GM21529 (cell line): ENCODE results near the gene SIRT2.

Experiments used
- ATAC-seq: cut with Tn5 transposase; IDR thresholded peaks from one replicate; pipeline ENCODE4 v1.9.1; 2021; ENCODE audit not compliant: unreplicated experiment

Gene SIRT2

DNA sequence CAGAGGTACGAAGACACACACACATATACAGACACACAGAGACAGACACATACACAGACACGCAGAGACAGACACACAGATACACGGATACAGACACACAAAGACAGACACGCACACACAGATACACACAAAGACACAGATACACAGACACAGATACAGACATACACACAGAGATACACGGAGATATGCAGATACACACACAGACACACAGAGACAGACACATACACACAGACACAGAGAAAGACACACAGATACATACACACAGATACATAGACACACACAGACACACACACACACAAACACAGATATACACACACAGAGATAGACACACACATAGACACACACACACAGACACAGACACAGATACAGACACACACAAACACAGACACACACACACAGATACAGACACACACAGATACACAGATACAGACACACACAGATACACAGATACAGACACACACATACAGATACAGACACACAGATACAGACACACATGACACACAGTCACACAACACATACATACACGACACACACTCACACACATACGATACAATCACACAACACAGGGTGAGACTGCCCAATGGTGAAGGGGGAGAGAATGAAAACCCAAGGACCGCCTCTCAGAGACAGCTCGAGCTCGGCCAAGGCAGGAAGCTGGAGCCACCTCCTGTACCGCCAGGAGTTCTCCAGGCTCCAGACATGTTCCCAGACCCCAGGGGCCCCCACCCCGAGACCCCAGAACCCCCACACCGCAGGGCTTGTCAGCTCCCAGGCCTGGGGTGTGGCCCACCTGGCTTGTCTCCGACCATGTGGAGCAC is 21.4 kb upstream of the SIRT2 start:
- no peak for ATAC-seq

DNA sequence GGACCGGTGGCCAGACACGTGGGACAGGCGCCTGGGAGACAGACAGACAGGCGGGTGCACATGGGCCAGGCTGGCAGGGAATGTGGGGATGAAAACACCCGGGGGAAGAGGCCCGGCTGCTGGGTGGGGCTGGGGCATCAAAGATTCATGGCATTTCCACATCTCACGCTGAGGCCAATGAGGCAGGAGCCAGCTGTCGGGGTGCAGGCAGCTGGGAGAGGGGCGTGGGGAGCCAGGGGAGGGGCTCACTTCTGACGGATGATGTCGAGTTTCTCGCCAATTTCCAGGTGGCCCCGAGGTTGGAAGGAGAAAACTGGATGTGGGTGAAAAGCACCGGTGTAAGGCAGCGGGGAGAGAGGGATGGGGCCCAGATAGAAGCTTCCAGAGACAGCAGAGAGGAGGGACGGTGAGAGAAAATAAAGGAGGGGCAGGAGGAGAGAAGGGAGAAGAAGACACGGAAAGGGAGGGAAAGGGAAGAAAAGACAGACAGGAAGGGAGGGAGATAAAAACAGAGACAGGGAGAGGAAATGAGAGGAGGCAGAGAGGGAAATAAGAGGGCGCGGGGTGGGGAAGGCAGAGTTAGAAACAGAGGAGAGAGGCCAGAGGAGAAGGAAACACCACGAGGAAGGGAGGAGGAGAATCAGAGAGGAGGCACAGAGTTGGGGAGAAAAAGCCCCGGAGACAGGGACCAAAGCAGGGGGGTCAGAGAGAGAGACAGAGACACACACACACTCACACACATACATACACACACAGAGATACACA is 20.6 kb upstream of the SIRT2 start:
- ATAC-seq, result no peak

DNA sequence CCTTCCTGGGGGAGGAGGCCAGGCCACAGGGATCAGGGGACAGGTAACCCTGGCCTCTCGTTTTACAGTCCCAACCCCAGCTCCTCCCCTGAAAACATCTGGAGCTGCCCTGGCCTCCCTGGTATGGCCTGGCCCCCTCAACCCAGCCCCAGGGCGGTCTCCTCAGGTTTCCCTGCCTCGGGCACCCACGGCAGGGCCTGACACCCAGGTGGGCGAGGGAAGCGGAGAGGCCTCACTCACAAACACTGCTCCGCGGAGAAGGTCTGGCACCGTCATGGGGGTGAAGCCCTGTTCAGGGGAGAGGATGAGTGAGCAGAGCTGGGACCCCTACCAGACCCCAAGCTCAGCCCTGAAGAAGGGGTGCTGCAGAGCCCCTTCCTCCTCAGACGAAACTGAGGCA is 19.1 kb upstream of the SIRT2 start:
- no peak for ATAC-seq

DNA sequence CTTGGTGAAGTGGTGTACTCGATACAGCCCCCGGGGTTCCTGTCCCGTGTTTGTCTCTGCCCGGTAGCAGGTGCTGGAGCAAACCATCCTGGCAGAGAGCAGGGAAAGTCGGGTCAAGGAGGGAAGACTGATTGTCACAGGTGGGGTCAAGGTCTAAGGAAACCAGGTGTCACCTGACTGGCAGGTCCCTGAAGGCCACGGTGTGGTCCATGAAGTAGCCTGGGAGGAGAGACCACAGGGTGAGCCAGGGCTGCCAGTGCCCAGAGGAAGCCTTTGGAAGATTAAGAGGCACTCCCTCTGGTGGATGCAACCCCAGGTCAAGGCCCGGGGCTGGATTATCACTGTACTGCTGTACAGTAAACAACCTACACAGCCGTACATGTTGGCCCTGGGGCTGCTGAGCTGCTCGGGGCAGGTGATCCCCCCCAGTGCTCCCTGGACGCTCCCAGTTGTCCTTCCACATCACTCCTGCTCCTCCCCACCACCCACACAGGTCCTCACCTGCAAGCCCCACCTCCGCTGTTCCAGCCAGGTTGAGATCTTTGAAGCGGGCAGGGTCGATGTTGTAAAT is 18.6 kb upstream of the SIRT2 start:
- ATAC-seq, result no peak

DNA sequence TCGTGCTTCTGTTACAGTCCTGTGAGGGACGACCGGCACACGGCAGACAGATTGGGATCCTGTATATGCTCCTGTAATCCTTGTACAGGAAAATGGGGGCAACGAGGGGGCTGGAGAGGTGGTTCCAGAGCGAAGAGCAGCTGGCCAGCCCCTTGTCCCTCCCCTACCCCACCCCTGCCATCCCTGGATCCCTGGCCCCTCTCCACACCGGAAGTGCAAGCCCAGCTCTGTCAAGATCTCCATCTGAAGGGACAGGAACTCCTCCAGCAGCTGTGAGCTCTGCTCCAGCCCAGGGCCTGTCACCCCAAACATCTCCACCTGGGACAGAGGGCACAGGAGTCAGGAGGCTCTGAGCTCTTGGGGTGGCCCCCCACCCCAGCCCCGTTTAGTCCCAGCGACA is 18.1 kb upstream of the SIRT2 start:
- no peak for ATAC-seq

DNA sequence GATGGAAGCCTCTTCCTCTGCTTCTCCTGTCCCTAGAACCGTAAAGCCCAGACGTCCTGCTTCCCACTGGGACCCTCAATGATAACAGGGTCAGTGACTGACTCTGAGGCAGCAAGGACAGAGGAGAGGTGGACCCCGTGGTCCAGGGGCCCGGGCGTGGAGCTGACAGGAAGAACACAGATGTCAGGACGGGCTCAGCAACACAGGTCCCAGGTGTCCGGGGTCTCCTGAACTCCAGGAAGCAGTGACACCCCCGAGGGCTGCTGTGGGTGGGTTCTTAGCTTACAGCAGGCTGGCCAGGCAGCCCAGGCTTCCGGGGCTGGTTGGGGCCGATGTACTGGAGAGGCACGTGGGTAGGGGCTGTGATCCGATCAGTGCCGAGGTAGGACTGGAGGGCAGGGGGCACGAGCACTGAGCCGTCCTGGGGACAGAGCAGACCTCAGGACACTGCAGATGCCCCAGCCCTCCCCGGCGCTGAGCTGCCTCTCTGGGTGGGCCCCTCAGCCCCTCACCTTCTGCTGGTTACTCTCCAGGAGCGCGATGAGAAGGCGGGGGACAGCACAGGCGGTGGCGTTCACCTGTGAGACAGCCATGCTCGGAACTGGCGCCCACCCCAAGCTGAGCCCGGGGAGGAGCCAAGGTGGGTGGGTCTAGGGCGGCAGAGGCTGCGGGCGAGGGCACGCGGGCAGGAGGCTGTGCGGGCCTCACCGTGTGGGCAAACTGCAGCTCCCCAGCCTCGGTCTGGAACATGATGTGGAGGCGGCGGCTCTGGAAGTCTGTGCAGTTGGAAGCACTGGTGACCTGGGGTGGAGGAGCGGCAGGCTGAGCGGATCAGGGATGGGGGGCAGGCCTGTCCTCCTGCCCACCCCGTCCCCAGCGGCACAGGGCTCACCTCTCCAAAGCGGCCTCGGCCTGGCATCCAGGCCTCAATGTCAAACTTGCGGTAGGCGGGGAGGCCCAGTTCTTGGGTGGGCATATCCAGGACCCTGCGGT is 16.2 kb upstream of the SIRT2 start:
- no peak for ATAC-seq

DNA sequence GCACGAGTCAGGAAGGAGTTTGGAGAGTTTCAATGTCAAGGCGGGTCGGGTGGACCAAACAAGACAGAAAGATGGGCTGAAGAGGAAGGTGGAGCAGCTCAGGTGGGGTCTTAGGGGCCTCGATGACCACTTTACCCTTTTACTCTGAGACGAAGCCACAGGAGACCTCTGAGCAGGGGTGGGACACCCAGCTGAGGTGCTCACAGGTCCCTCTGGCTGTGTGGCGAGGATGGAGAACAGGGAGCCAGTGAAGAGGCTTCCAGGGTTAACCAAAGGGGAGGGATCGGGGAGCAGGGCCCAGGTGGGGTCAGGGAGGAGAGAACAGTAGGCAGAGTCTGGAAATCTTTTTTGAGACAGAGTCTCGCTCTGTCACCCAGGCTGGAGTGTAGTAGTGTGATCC is 14.5 kb upstream of the SIRT2 start:
- no peak for ATAC-seq

DNA sequence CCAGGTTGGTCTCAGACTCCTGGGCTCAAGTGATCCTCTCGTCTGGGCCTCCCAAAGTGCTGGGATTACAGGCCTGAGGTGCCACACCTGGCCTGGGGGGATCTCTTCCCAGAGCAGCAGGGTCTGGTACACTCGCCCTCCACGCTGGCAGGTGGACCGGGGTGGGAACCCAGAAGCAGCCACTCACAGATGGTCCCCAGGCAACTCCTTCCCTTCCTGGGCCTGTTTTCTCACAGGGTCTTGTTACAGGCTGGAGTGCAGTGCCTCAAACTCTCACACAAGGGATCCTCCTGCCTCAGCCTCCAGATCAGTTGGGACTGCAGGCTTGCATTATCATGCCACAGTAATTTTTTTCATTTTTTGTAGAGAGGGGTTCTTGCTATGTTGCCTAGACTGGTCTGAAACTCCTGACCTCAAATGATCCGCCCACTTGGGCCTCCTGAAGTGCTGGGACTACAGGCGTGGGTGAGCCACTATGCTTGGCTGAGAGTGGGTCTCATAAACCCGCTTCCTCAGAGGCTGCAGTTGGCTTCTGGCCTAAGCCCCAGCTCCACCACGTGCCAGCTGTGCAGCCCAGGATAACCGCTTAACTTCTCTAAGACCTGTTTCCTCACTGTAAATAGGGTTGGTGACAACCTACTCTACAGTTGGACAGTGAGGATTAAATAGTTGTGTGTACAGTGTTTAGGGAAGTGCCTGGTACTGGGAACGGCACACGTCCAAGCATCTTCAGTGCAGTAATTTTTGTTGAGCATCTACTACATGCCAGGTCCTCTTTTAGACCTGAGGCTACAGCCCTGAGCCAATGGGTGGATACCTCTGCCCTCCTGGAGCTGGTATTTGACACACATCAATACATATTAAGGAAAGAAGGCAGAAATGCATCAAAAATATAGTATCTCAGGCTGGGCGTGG is 13.4 kb upstream of the SIRT2 start:
- ATAC-seq, result no peak

DNA sequence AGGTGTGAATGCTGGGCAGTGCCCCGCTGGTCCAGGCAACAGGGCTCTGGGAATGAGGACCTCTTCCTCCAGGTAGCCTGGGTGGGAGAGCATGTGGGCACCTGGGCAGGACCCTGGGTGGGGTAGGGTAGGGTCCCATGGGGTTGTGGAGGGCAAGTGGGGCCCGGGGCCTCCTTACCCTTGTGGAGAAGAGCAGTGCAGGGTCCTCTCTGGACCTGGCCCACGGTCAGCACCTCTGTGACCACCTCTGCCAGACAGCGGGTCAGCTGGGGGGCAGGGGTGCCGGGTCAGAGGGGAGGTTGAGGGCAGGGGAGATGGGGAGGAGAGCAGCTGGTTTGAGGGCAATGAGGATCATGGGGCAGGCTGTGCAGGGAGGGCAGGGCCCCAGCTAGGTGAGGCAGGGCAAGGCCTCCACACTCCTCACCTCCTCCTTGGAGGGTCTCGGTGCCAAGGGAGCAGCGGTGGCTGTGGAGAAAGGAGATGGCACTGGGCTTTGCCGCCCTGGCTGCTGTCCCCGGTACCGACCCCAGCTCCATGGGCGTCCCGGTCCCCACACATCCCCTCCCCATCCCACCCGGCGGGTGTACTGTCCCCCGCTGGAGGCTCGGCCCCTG is 12.1 kb upstream of the SIRT2 start:
- no peak for ATAC-seq

DNA sequence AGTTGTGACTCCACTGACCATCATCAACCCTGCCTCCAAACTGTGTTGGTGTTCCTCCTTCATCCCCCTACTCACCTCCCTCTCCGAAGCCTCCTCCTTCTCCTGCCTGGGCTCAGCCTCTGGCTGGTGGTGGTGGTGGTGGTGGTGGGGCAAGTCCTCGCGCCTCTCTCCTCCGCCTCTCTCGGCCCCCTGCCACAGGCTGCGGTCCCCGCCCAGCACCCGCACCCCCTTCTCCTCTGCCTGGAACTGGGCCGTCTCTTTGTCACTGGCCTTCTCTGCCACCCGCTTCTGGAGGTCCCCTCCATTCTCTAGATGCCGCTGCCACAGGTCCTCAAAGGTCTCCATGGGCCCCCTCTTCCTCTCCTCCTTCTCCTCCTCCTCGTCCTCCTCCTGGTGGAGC is 11.1 kb upstream of the SIRT2 start:
- no peak for ATAC-seq

DNA sequence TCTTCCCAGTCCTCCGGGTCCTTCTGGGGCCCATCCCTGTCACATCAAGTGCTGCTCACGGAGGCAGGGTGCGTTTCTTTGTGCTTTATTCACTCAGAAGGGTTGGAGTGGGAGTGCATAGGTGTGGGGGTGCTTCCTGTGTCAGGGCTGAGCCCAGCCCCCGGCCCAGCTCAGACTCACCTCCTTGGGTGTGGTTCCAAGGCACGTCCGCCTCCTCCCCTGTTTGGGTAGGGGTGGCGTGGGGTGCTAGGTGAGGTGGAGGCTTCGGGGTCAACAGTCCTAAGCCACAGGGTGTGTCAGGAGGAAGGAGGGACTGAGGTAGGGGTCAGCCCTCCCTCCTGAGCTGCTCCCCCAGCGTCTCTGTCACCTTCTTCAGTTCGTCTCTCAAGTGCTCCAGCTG is 9.5 kb upstream of the SIRT2 start:
- ATAC-seq, result no peak

DNA sequence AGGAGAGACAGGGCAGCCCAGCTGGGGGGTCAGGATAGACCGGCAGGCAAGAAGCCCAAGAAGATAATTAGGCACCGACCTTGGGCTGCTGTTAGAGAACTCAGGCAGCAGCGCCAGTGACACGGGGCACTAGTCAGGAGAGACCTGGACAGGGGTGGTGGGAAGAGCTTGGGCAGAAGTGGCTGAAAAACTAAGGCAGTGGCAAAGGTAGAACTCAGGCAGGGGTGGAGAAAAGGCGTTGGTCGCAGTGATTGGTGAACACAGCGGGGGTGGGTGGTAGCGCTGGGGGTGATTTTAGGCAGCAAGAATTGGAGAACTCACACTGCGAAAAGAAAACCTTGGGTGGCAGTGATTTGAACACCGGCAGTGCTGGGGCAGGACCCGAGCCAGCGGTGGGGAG is 8.3 kb upstream of the SIRT2 start:
- ATAC-seq, result no peak

DNA sequence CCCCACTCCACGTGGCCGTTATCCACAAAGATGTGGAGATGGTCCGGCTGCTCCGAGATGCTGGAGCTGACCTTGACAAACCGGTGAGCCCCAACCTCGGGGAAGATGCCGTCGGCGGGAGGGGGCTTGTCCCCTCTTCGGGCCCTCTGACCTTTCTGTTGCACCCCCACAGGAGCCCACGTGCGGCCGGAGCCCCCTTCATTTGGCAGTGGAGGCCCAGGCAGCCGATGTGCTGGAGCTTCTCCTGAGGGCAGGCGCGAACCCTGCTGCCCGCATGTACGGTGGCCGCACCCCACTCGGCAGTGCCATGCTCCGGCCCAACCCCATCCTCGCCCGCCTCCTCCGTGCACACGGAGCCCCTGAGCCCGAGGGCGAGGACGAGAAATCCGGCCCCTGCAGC is 7.8 kb upstream of the SIRT2 start:
- no peak for ATAC-seq

DNA sequence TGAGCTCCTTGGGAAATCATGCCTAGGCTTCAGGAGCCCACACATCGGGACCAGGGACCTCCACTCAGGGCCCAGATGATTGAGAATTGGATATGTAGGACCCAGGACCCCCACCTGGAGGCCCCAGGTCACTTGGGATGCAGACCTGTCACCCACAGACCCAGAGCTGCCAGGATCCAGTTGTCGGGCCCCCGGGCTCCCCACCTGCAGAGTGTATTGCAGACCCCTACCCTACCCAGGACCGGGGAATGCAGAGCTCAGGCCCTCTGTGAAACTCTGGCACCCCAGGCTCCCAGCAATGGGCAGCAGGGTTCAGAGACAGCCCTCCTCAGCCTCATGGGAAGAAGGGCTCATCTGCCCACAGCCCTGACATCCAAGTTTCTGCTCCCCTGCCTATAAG is 6.2 kb upstream of the SIRT2 start:
- no peak for ATAC-seq

DNA sequence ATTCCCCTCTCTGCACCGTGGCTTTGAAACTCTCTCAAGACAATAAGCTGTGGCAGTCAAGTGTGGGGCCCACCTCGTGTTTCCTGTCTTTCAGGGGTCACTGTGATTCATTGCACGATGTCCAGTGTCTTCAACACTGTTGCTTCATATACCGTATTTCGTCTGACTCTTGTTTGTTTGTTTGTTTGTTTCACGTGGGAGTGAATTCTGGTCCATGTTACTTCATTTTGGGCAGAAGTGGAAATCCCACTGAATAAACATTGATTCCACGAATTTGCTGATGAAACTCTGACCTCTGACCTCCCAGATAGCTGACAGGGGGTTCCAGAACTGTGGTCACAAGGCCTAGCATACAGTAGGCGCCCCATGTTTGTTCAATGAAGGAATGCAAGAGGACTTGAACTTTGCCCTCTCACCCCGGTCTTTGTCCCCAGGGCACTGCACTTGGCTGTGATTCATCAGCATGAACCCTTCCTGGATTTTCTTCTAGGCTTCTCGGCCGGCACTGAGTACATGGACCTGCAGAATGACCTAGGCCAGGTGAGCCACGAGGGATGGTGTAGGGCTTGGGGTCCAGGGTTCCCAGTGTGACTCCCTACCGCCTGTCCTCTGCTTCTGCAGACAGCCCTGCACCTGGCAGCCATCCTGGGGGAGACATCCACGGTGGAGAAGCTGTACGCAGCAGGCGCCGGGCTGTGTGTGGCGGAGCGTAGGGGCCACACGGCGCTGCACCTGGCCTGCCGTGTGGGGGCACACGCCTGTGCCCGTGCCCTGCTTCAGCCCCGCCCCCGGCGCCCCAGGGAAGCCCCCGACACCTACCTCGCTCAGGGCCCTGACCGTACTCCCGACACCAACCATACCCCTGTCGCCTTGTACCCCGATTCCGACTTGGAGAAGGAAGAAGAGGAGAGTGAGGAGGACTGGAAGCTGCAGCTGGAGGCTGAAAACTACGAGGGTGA is 5.4 kb upstream of the SIRT2 start:
- ATAC-seq, result no peak

DNA sequence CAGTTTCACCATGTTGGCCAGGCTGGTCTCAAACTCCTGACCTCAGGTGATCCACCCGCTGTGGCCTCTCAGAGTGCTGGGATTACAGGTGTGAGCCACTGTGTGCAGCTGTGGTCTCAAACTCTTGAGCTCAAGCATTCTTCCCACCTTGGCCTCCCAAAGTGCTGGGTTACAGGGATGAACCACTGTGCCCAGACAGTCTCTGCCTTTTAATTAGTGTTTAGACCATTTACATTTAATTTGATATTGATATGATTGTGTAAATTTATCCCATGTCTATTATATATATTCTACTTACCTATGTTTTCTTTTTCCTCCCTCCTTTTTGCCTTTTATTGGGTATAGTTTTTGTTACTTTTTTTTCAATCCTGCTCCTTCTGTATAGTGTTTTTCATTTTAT is 2.3 kb upstream of the SIRT2 start:
- ATAC-seq, result no peak

DNA sequence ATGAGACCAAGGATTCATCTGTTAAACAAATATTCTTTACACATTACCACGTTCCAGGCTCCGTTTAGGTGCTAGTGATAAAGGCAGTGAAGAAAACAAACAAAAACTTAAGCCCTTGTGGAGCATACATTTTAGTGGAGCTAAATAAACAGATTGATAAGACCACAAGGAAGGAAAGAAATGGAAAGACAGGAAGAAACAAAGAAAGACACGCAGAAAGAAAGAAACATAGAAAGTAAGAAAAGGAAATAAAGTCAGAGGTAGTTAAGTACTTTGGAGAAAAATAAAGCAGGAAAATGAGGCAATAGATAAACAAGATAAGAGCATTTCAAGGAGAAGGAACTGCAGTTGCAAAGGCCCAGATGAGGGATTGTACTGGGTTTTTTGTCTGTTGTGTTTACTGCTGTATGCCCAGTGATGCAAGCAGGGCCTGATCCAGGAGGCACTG is 1.3 kb upstream of the SIRT2 start:
- ATAC-seq, result no peak

DNA sequence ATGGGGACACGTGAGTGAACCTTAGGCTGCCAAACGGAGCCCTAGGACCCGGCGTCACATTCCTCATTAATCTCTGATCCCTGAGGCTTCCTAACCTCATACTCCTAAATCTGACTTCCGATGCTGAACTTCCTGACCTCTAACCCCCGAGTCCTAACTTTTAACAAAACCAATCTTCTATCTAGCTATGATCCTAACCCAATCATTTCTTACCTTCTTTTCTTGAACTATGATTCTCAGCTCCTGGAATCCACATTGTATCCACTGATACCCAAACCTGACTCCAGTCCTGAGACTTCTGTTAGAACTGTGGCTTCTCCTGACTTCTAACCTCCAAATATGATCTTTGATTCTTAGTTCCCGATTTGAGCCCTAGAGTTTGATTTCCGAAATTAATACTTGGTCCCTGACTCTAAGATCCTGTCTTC is 798 bp upstream of the SIRT2 start:
- ATAC-seq, result no peak
